ENCODE data around the gene ABHD17B. TPM values are rescaled to one million over a fixed set of nuclear protein-coding genes. Genes with fewer than 3 reads are reported as not detected.

Gene ABHD17B
- total RNA-seq, 1 experiment from 2014 or later = 11.6 TPM

DNA sequence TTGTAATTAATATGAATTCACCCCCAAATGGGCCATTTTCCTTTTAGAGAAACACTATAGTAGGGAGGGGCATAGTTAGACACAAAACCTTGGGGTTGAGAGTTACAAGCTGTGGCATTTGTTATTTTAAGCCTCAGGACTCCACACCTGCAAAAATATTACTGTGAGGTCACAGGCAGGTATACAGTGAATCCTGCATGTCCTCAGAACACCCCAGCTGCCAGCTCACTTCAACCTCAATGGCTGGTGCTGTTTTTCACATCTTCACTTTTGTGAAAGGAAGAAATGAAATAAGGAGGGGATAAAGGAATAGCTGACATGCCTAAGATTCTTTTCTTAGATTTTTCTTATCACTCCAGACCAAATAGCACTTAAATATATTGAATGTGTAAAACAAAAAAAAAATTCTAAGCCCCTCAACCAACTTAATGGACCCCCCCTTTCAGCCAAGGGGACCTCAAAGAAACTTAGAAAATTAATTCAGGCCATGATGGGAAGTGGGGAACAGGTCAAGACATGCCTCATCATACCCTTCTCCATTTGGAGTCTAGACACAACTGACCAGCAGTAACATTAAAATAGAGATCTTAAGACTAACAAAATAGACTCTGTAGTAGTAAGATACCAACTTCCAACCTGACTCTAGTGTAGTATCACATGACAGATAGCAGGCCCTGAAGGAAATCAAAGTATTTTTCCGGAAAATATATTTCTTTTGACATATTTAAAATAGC lies 9.6 kb upstream of the ABHD17B start:
- DNase-seq (no peak), ATAC-seq (no peak)
- H3K9ac ChIP-seq (ENCODE audit: low read length) = no peak overlapping the region
- no peaks in the 10 kb centered on the region for H3F3A ChIP-seq (ENCODE audit: low read length, unreplicated experiment)
- no peaks in the 10 kb centered on the region for H3K9me3 ChIP-seq (ENCODE audit: low read length)
- peaks cover 2% of the 10 kb centered on the region; the same call in 1 of the 2 replicates for H3K36me3 ChIP-seq (ENCODE audit: low read depth, low read length)
- no peak overlapping the region for H3K4me3 ChIP-seq (ENCODE audit: low read length)
- CTCF ChIA-PET = no interaction called here
- peaks cover 13% of the 10 kb centered on the region for H3K4me1 ChIP-seq (ENCODE audit: insufficient read depth, low read length)
- H2AFZ ChIP-seq (ENCODE audit: low read length) = no peak overlapping the region
- H3K9me2 ChIP-seq (replicated peaks; ENCODE audit: low read length) = no peaks in the 10 kb centered on the region
- intact Hi-C loops (cut with micrococcal nuclease) = no loop called here
- peaks cover 3% of the 10 kb centered on the region; the same call in 1 of the 2 replicates for H4K20me1 ChIP-seq (ENCODE audit: low read length)
- no TSS peak for BruUV-seq (replicated peaks)
- TF ChIP-seq EZH2 (IDR thresholded peaks at IDR 0.05; ENCODE audit: low read length, unreplicated experiment) = no peak
- TF ChIP-seq, protein P1, sequence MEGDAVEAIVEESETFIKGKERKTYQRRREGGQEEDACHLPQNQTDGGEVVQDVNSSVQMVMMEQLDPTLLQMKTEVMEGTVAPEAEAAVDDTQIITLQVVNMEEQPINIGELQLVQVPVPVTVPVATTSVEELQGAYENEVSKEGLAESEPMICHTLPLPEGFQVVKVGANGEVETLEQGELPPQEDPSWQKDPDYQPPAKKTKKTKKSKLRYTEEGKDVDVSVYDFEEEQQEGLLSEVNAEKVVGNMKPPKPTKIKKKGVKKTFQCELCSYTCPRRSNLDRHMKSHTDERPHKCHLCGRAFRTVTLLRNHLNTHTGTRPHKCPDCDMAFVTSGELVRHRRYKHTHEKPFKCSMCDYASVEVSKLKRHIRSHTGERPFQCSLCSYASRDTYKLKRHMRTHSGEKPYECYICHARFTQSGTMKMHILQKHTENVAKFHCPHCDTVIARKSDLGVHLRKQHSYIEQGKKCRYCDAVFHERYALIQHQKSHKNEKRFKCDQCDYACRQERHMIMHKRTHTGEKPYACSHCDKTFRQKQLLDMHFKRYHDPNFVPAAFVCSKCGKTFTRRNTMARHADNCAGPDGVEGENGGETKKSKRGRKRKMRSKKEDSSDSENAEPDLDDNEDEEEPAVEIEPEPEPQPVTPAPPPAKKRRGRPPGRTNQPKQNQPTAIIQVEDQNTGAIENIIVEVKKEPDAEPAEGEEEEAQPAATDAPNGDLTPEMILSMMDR (conservative IDR thresholded peaks at IDR 0.05; ENCODE audit: low read depth, low read length) = no peak
- no peak for TF ChIP-seq EZH2phosphoT487 (IDR thresholded peaks at IDR 0.05; ENCODE audit: borderline replicate concordance, low read length)
- no peak overlapping the region for H3K27ac ChIP-seq (ENCODE audit: low read length)
- H3K4me2 ChIP-seq (ENCODE audit: low read length) = no peak overlapping the region
- H3K79me2 ChIP-seq (ENCODE audit: low read length) = peaks cover 63% of the 10 kb centered on the region
- no peaks in the 10 kb centered on the region for H3K27me3 ChIP-seq (ENCODE audit: low read length)
- POLR2A ChIA-PET (ENCODE audit: unreplicated experiment) = no interaction called here

DNA sequence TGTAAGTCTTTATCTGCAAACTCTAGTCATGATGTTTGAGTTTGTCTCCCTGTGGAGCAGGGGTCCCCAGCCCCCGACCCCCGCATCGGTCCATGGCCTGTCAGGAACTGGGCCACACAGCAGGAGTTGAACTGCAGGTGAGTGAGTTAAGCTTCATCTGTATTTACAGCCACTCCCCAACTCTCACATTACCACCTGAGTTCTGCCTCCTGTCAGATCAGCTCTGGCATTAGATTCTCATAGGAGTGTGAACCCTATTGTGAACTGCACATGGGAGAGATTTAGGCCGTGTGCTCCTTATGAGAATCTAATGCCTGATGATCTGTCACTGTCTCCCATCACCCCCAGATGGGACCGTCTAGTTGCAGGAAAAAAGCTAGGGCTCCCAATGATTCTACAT lies 7.4 kb upstream of the ABHD17B start:
- intact Hi-C loops (cut with micrococcal nuclease) = loop anchor here (10.0 kb wide), 1 partner anchor 106 kb away; no protein-coding TSS in a partner anchor
- Histone ChIP-seq H4K20me1 (ENCODE audit: low read length) (peaks cover 8% of the 10 kb centered on the region; the same call in 1 of the 2 replicates), H3K36me3 (ENCODE audit: low read depth, low read length) (peaks cover 2% of the 10 kb centered on the region; the same call in 1 of the 2 replicates), H3K9me3 (ENCODE audit: low read length) (no peaks in the 10 kb centered on the region), H3K9ac (ENCODE audit: low read length) (no peak overlapping the region), H3K27ac (ENCODE audit: low read length) (no peak overlapping the region), H3K79me2 (ENCODE audit: low read length) (peaks cover 71% of the 10 kb centered on the region), H3K4me2 (ENCODE audit: low read length) (no peak overlapping the region), H3K9me2 (replicated peaks; ENCODE audit: low read length) (no peaks in the 10 kb centered on the region), H3F3A (ENCODE audit: low read length, unreplicated experiment) (no peaks in the 10 kb centered on the region), H3K4me1 (ENCODE audit: insufficient read depth, low read length) (peaks cover 8% of the 10 kb centered on the region), H3K4me3 (ENCODE audit: low read length) (no peak overlapping the region), H2AFZ (ENCODE audit: low read length) (no peak overlapping the region), H3K27me3 (ENCODE audit: low read length) (no peaks in the 10 kb centered on the region)
- TF ChIP-seq EZH2 (IDR thresholded peaks at IDR 0.05; ENCODE audit: low read length, unreplicated experiment) = no peak
- TF ChIP-seq, protein P1 (conservative IDR thresholded peaks at IDR 0.05; ENCODE audit: low read depth, low read length) = no peak
- CTCF ChIA-PET = no interaction called here
- POLR2A ChIA-PET (ENCODE audit: unreplicated experiment) = no interaction called here
- no TSS peak for BruUV-seq (replicated peaks)
- ATAC-seq (no peak), DNase-seq (no peak)

DNA sequence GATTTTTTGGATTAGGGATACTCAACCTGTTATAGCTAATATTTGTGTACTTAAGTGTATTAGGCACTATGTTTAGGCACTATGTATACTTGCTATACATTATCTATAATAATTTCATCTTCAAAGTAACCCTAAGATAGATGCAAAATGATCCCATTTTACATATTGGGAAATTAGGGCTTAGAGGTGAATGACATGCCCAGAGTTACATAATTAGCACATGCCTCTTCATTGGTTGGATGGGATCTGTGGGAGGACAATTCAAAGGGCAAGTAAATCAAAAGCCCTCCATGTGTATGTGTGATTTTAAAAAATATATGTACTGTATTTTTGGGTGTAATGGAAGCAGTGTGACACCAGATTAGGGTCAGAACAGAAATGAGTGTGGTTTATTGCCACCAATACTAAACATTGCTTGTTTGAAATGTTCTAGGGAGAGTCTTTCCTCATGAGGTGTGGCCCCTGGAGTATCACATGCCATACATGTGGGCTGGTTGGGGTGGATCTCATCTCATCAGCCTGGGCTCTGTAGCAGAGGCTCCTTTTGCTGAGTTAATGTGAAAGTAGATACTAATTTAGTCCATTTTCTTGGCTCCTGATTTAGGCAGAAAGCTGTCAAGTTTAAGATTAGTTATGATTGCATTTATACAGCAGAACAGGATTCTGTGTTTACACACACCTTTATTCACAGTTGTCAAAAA lies 6.0 kb upstream of the ABHD17B start:
- intact Hi-C loops (cut with micrococcal nuclease) = loop anchor here (10.0 kb wide), 1 partner anchor 108 kb away; no protein-coding TSS in a partner anchor
- peaks cover 79% of the 10 kb centered on the region for H3K79me2 ChIP-seq (ENCODE audit: low read length)
- H3K9me3 ChIP-seq (ENCODE audit: low read length) = no peaks in the 10 kb centered on the region
- peaks cover 12% of the 10 kb centered on the region for H3K4me1 ChIP-seq (ENCODE audit: insufficient read depth, low read length)
- H3K36me3 ChIP-seq (ENCODE audit: low read depth, low read length) = 0 out of 2 replicates have a peak, but pooled peaks cover 2% of the 10 kb centered on the region
- no peaks in the 10 kb centered on the region for H3K9me2 ChIP-seq (replicated peaks; ENCODE audit: low read length)
- CTCF ChIA-PET = no interaction called here
- no peak overlapping the region for H2AFZ ChIP-seq (ENCODE audit: low read length)
- POLR2A ChIA-PET (ENCODE audit: unreplicated experiment) = no interaction called here
- no peak overlapping the region for H3K4me2 ChIP-seq (ENCODE audit: low read length)
- peaks cover 8% of the 10 kb centered on the region; the same call in 1 of the 2 replicates for H4K20me1 ChIP-seq (ENCODE audit: low read length)
- ATAC-seq (no peak), DNase-seq (no peak)
- no peak overlapping the region for H3K4me3 ChIP-seq (ENCODE audit: low read length)
- no peak overlapping the region for H3K9ac ChIP-seq (ENCODE audit: low read length)
- no TSS peak for BruUV-seq (replicated peaks)
- no peak for TF ChIP-seq EZH2 (IDR thresholded peaks at IDR 0.05; ENCODE audit: low read length, unreplicated experiment)
- TF ChIP-seq, protein P1 (conservative IDR thresholded peaks at IDR 0.05; ENCODE audit: low read depth, low read length) = no peak
- TF ChIP-seq EZH2phosphoT487 (IDR thresholded peaks at IDR 0.05; ENCODE audit: borderline replicate concordance, low read length) = no peak
- H3F3A ChIP-seq (ENCODE audit: low read length, unreplicated experiment) = no peaks in the 10 kb centered on the region
- no peak overlapping the region for H3K27ac ChIP-seq (ENCODE audit: low read length)
- H3K27me3 ChIP-seq (ENCODE audit: low read length) = no peaks in the 10 kb centered on the region
